A549 (cell line): ENCODE data around the gene SMTNL2. TPM values are rescaled to one million over a fixed set of nuclear protein-coding genes. Genes with fewer than 3 reads are reported as not detected.

ENCODE experiments used
- ATAC-seq, 2 experiments: fragments of 200-7000 bp in 1 of 2; fragments of >200 bp in 1 of 2; cut with Nextera tagmentation in 1 of 2; cut with Tn5 transposase in 1 of 2; 3 replicates each; pipeline versions ENCODE4 v1.8.0 to v1.9.1; 2018 to 2020; ENCODE audit warnings: mild to moderate bottlenecking in 1 of 2, moderate library complexity in 1 of 2
- CTCF ChIA-PET: fragments of 300-600 bp; sonication (Branson Sonifier 250); formaldehyde crosslinking; extraction: SDS; loops from one replicate; lab custom pipeline; 2021; ENCODE audit warnings: antibody characterized with exemption, inconsistent platforms; lab: Yijun Ruan, JAX
- POLR2A ChIA-PET: fragments of 350-600 bp; formaldehyde crosslinking; extraction: SDS; loops from one replicate; lab custom pipeline; 2021; ENCODE audit warnings: antibody characterized with exemption, inconsistent platforms; lab: Yijun Ruan, JAX
- DNase-seq, 2 experiments: peaks; one replicate each; pipeline versions ENCODE4 v3.0.0 to v3.0.0-alpha.2; 2011 to 2016; ENCODE audit warnings: low read depth in 1 of 2, low spot score in 1 of 2
- FAIRE-seq: peaks from 2 replicates; lab custom pipeline; 2011; peaks lifted over from hg19 to GRCh38; lab: Jason Lieb, UNC
- H3K27ac ChIP-seq, 2 experiments: fragments of >200 bp; sonication (Bioruptor Twin); formaldehyde crosslinking; 3 replicates each; pipeline ENCODE4 v1.5.1; 2016 to 2017
- H3K4me1 ChIP-seq: fragments of >200 bp; sonication (Bioruptor Twin); formaldehyde crosslinking; 3 replicates; pipeline ENCODE4 v1.6.1; 2016
- H3K4me2 ChIP-seq: fragments of >200 bp; sonication (Bioruptor Twin); formaldehyde crosslinking; 3 replicates; pipeline ENCODE4 v1.6.1; 2016
- H3K4me3 ChIP-seq: fragments of >200 bp; sonication (Bioruptor Twin); formaldehyde crosslinking; 3 replicates; pipeline ENCODE4 v1.5.1; 2016
- H3K9me3 ChIP-seq: fragments of >200 bp; sonication (Bioruptor Twin); formaldehyde crosslinking; 3 replicates; pipeline ENCODE4 v1.6.1; 2016
- ATOH8 ChIP-seq: fragments of 250-450 bp; sonication (Bioruptor Pico); IDR thresholded peaks from 2 replicates; pipeline ENCODE4 v1.5.0; 2020; ENCODE audit warnings: low read depth, mild to moderate bottlenecking, moderate library complexity
- BHLHE40 ChIP-seq: IDR thresholded peaks from 2 replicates; pipeline ENCODE4 v1.6.1; 2012; ENCODE audit warnings: low read depth, low read length, inconsistent platforms
- CHD4 ChIP-seq: fragments of 200-600 bp; sonication (generic); IDR thresholded peaks from 2 replicates; pipeline ENCODE4 v1.6.1; 2016; ENCODE audit warnings: antibody characterized with exemption, mild to moderate bottlenecking, borderline replicate concordance
- EHMT2 ChIP-seq: fragments of 200-600 bp; sonication (generic); IDR thresholded peaks from 2 replicates; pipeline ENCODE4 v1.6.1; 2016; ENCODE audit warnings: antibody characterized with exemption, low read depth, mild to moderate bottlenecking, moderate library complexity
- ELK1 ChIP-seq: fragments of 150-350 bp; IDR thresholded peaks from 2 replicates; pipeline ENCODE4 v1.6.1; 2014; ENCODE audit warnings: low read depth, mild to moderate bottlenecking, low read length
- EP300 ChIP-seq, 2 experiments: fragments of >200 bp; sonication (Bioruptor Twin); formaldehyde crosslinking; IDR thresholded peaks; 2 replicates in 1 of 2; 3 replicates in 1 of 2; pipeline ENCODE4 v1.6.1; 2016 to 2017
- ESRRA ChIP-seq: fragments of 150-350 bp; IDR thresholded peaks from 2 replicates; pipeline ENCODE4 v1.6.1; 2014; ENCODE audit warnings: mild to moderate bottlenecking, low read length, borderline replicate concordance
- HOXA7 ChIP-seq: fragments of 250-450 bp; sonication (Bioruptor Pico); IDR thresholded peaks from 2 replicates; pipeline ENCODE4 v1.5.0; 2020; ENCODE audit warnings: mild to moderate bottlenecking, moderate library complexity
- HOXB13 ChIP-seq: fragments of 250-450 bp; sonication (Bioruptor Pico); IDR thresholded peaks from 2 replicates; pipeline ENCODE4 v1.5.0; 2020; ENCODE audit warnings: low read depth, mild to moderate bottlenecking, moderate library complexity
- JUN ChIP-seq, 2 experiments: fragments of >200 bp; sonication (Bioruptor Twin); formaldehyde crosslinking; IDR thresholded peaks; 2 replicates in 1 of 2; 3 replicates in 1 of 2; pipeline ENCODE4 v1.6.1; 2016 to 2017
- JUNB ChIP-seq: fragments of >200 bp; sonication (Bioruptor Twin); formaldehyde crosslinking; IDR thresholded peaks from 2 replicates; pipeline ENCODE4 v1.6.1; 2016
- MAFK ChIP-seq: fragments of 450-650 bp; IDR thresholded peaks from 2 replicates; pipeline ENCODE4 v1.6.1; 2014; ENCODE audit not compliant: partially characterized antibody
- NFE2L2 ChIP-seq: fragments of 150-350 bp; conservative IDR thresholded peaks from 2 replicates; pipeline ENCODE4 v1.6.1; 2014; ENCODE audit warnings: low read length
- PHF8 ChIP-seq: fragments of 200-600 bp; sonication (generic); IDR thresholded peaks from 2 replicates; pipeline ENCODE4 v1.6.1; 2016; ENCODE audit warnings: low read depth, mild to moderate bottlenecking, antibody characterized with exemption, moderate library complexity, borderline replicate concordance
- POLR2AphosphoS2 ChIP-seq: conservative IDR thresholded peaks from 2 replicates; pipeline ENCODE4 v1.6.1; 2012; ENCODE audit warnings: low read length, improper control_type of control experiment, inconsistent platforms
- RAD21 ChIP-seq, 2 experiments: fragments of >200 bp in 1 of 2; sonication (Bioruptor Twin) in 1 of 2; formaldehyde crosslinking in 1 of 2; IDR thresholded peaks in 1 of 2; conservative IDR thresholded peaks in 1 of 2; 2 replicates in 1 of 2; 3 replicates in 1 of 2; pipeline ENCODE4 v1.6.1; 2012 to 2018; ENCODE audit warnings: inconsistent platforms in 1 of 2
- RARB ChIP-seq: fragments of 250-450 bp; sonication (Bioruptor Pico); IDR thresholded peaks from 2 replicates; pipeline ENCODE4 v1.8.0; 2021; ENCODE audit warnings: mild to moderate bottlenecking, moderate library complexity
- ZC3H11A ChIP-seq: fragments of 450-650 bp; IDR thresholded peaks from 2 replicates; pipeline ENCODE4 v1.6.1; 2014; ENCODE audit warnings: antibody characterized with exemption, mild to moderate bottlenecking
- ZFP36 ChIP-seq: fragments of 450-650 bp; IDR thresholded peaks from 2 replicates; pipeline ENCODE4 v1.6.1; 2014; ENCODE audit warnings: borderline replicate concordance; ENCODE audit not compliant: partially characterized antibody
- WGBS: methylation state at CpG from one replicate; pipeline ENCODE4 v1.1.6; 2017; ENCODE audit errors: missing lambda C conversion rate; 5-methylcytosine and 5-hydroxymethylcytosine counted together
- polyA plus RNA-seq, 4 experiments: library from polyadenylated mRNA; depleted of rRNA in 3 of 4; stranded (reverse); fragments of >200 nt; fragmentation: RNase III in 1 of 4; extraction: RNeasy Plus Mini Kit Qiagen cat#74134 plus additional on column Dnase treatment in 1 of 4; gene quantifications; 2 replicates in 3 of 4; 3 replicates in 1 of 4; pipeline ENCODE4 v1.2.3, GENCODE V29; 2011 to 2017
- TF ChIP-seq, protein P1 (sequence below): fragments of 450-650 bp; IDR thresholded peaks from 2 replicates; pipeline ENCODE4 v1.6.1; 2014; ENCODE audit warnings: antibody characterized with exemption

Gene SMTNL2
- polyA plus RNA-seq, 2 of the 4 experiments (the other 2 are of a cell fraction): 0.05 to 0.06 TPM

DNA sequence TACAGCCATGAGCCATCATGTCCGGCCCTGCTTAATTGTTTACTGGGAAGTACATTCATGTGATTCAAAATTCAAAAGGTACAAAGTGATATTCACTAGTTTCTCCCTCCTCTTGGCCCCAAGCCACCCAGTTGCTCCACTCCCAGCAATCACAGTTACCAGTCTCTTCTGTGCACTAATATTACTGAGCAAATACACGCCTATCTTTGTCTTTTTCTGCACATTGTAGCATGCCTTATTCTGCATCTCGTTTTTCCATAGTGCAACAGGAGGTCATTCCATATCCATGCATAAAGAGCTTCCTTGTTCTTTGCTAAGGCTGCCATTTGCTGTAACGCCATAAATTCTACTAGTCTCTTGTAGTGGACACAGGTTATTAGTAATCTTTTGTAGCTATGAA is 59.3 kb downstream of the SMTNL2 start:
- FAIRE-seq (no peak), ATAC-seq (no peak), DNase-seq (no peak)
- Histone ChIP-seq H3K4me1 (peaks cover 10% of the 10 kb centered on the region; the same call in 2 of the 3 replicates), H3K4me2 (no peak overlapping the region), H3K4me3 (no peak overlapping the region), H3K9me3 (no peaks in the 10 kb centered on the region), H3K27ac (no peak overlapping the region)
- WGBS: 13% methylated on average over 4 of the region's 4 CpGs
- no peak for TF ChIP-seq EP300 (IDR thresholded peaks at IDR 0.05)
- TF ChIP-seq ELK1: no peak
- no peak for TF ChIP-seq JUN (IDR thresholded peaks at IDR 0.05)
- no peak for TF ChIP-seq ZFP36
- TF ChIP-seq POLR2AphosphoS2: no peak
- TF ChIP-seq HOXA7 (CRISPR knock-in tag): no peak
- no peak for TF ChIP-seq JUNB
- no peak for TF ChIP-seq EHMT2
- TF ChIP-seq NFE2L2: no peak
- CTCF ChIA-PET: interaction anchor here (1.2 to 2.7 kb wide), 4 partner anchors 10 to 77 kb away, joined by 4 to 9 read pairs (median 6); no protein-coding TSS in a partner anchor
- POLR2A ChIA-PET: no interaction called here

- Histone ChIP-seq H3K27ac (no peak overlapping the region), H3K9me3 (no peaks in the 10 kb centered on the region), H3K4me2 (no peak overlapping the region), H3K4me3 (no peak overlapping the region), H3K4me1 (peaks cover 13% of the 10 kb centered on the region; the same call in 2 of the 3 replicates)
- ATAC-seq (no peak), DNase-seq (no peak), FAIRE-seq (no peak)
- 44% methylated on average over 5 of the region's 5 CpGs for WGBS
- TF ChIP-seq PHF8: no peak
- no peak for TF ChIP-seq ZC3H11A
- TF ChIP-seq, protein P1, sequence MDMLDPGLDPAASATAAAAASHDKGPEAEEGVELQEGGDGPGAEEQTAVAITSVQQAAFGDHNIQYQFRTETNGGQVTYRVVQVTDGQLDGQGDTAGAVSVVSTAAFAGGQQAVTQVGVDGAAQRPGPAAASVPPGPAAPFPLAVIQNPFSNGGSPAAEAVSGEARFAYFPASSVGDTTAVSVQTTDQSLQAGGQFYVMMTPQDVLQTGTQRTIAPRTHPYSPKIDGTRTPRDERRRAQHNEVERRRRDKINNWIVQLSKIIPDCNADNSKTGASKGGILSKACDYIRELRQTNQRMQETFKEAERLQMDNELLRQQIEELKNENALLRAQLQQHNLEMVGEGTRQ: 0 out of 2 replicates have a peak, but pooled peaks have one; percentile 25
- POLR2A ChIA-PET: no interaction called here
- CTCF ChIA-PET: interaction anchor here (0.6 to 1.6 kb wide), 8 partner anchors 11 to 1790 kb away, joined by 3 to 5 read pairs (median 3); no protein-coding TSS in a partner anchor
Measured at GRCh38 chr17:4645642-4646041, 61.3 kb downstream of the SMTNL2 start.

DNA sequence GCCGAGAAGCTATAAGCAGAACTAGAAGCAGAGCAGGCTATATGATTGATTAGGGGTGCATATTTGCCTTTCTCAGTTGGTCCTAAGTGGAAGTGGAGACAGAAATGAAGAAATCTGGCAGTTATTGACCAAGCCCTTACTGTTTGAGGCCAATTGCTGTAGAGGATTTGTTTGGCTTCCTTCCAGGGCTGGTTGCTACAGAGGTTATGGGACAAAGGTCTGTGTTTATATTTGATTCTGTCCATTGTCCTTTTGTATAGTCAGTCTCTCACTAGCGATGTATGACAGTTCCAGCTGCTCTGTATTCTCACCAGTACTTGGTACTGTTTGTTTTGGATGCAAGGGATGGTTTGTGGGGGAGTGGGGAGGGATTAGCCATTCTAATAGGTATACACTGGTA is 64.4 kb downstream of the SMTNL2 start:
- no peak for DNase-seq

More for the DNA sequence above, 64.4 kb downstream of the SMTNL2 start:
- FAIRE-seq (no peak), ATAC-seq (peak; percentile 24 to 48; a peak in 3 of 6 replicates)
- 44% methylated on average over 2 of the region's 2 CpGs for WGBS
- no peak overlapping the region for H3K4me3 ChIP-seq
- TF ChIP-seq ESRRA (no peak), ATOH8 (no peak), CHD4 (no peak), ZC3H11A (no peak), RARB (CRISPR knock-in tag) (no peak), RAD21 (conservative IDR thresholded peaks at IDR 0.05 in 1 of 2, IDR thresholded peaks at IDR 0.05 in 1 of 2) (no peak), MAFK (no peak), BHLHE40 (no peak), HOXA7 (CRISPR knock-in tag) (no peak), HOXB13 (no peak)
- no peaks in the 10 kb centered on the region for H3K9me3 ChIP-seq
- POLR2A ChIA-PET: no interaction called here
- CTCF ChIA-PET: interaction anchor here (0.8 to 3.8 kb wide), 10 partner anchors 9 to 232 kb away, joined by 3 to 14 read pairs (median 4); partner anchors contain the start of genes GGT6 and SMTNL2
- no peak overlapping the region for H3K27ac ChIP-seq
- peaks cover 6% of the 10 kb centered on the region; the same call in 1 of the 3 replicates for H3K4me1 ChIP-seq
- peak overlapping the region; percentile 15; the same call in 1 of the 3 replicates for H3K4me2 ChIP-seq
